SK-N-SH (cell line): Measurements from ENCODE around the gene ZBED5. TPM values are rescaled to one million over a fixed set of nuclear protein-coding genes. Genes with fewer than 3 reads are reported as not detected.

Experiments
- CTCF ChIA-PET: fragments of 300-600, 350-600 bp; formaldehyde crosslinking; extraction: SDS; loops from one replicate; lab custom pipeline; 2021; lab: Yijun Ruan, JAX
- POLR2A ChIA-PET: fragments of 350-600 bp; sonication (Branson Sonifier 250); formaldehyde crosslinking; extraction: SDS; loops from one replicate; lab custom pipeline; 2020; ENCODE audit warnings: antibody characterized with exemption, inconsistent platforms; lab: Yijun Ruan, JAX
- DNase-seq: peaks from one replicate; pipeline ENCODE4 v3.0.0; 2012
- H2AFZ ChIP-seq: fragments of 200-600 bp; sonication (generic); 2 replicates; pipeline ENCODE4 v1.8.1; 2016; ENCODE audit warnings: antibody characterized with exemption, mild to moderate bottlenecking, low read depth
- H3F3A ChIP-seq: fragments of 200-600 bp; sonication (generic); replicated peaks from 2 replicates; pipeline ENCODE3; 2016; ENCODE audit warnings: antibody characterized with exemption, mild to moderate bottlenecking; ENCODE audit not compliant: insufficient read depth
- H3K27ac ChIP-seq, 2 experiments: fragments of 200-500 bp in 1 of 2; fragments of 200-600 bp in 1 of 2; sonication (Bioruptor generic) in 1 of 2; sonication (generic), shearing (Covaris generic) in 1 of 2; 2 replicates each; pipeline versions ENCODE4 v1.5.1 to v1.6.1; 2014 to 2016; ENCODE audit warnings: low read depth in 2 of 2, inconsistent platforms in 1 of 2, low read length in 1 of 2, mild to moderate bottlenecking in 1 of 2, mixed read lengths in 1 of 2
- H3K27me3 ChIP-seq: fragments of 200-600 bp; sonication (generic), shearing (Covaris generic); 2 replicates; pipeline ENCODE4 v1.6.1; 2016; ENCODE audit warnings: mixed run types; ENCODE audit not compliant: insufficient read depth
- H3K36me3 ChIP-seq, 2 experiments: fragments of 200-500 bp in 1 of 2; fragments of 200-600 bp in 1 of 2; sonication (Bioruptor generic) in 1 of 2; sonication (generic) in 1 of 2; replicated peaks in 1 of 2; 2 replicates each; pipeline versions ENCODE3 to v1.5.1; 2014 to 2016; ENCODE audit warnings: low read length in 1 of 2, mild to moderate bottlenecking in 1 of 2; ENCODE audit not compliant: insufficient read depth in 2 of 2, control insufficient read depth in 1 of 2
- H3K4me1 ChIP-seq, 2 experiments: fragments of 200-500 bp in 1 of 2; fragments of 200-600 bp in 1 of 2; sonication (Bioruptor generic) in 1 of 2; sonication (generic), shearing (Covaris generic) in 1 of 2; 2 replicates each; pipeline versions ENCODE4 v1.5.1 to v1.6.1; 2014 to 2016; ENCODE audit warnings: low read depth in 1 of 2, low read length in 1 of 2, mixed run types in 1 of 2; ENCODE audit not compliant: insufficient read depth in 2 of 2, control insufficient read depth in 1 of 2
- H3K4me2 ChIP-seq: fragments of 200-600 bp; sonication (generic), shearing (Covaris generic); 2 replicates; pipeline ENCODE4 v1.6.1; 2017; ENCODE audit warnings: mixed run types
- H3K4me3 ChIP-seq, 2 experiments: fragments of 200-500 bp in 1 of 2; fragments of 200-600 bp in 1 of 2; sonication (Bioruptor generic) in 1 of 2; sonication (generic), shearing (Covaris generic) in 1 of 2; 2 replicates each; pipeline versions ENCODE4 v1.5.1 to v1.8.1; 2014 to 2016; ENCODE audit warnings: low read depth in 2 of 2, inconsistent platforms in 1 of 2, low read length in 1 of 2, mild to moderate bottlenecking in 1 of 2, mixed read lengths in 1 of 2, moderate library complexity in 1 of 2
- H3K79me2 ChIP-seq: fragments of 200-600 bp; sonication (generic); 2 replicates; pipeline ENCODE4 v1.8.1; 2017; ENCODE audit warnings: mild to moderate bottlenecking; ENCODE audit not compliant: insufficient read depth
- H3K9ac ChIP-seq: fragments of 200-600 bp; sonication (generic); 2 replicates; pipeline ENCODE4 v1.6.1; 2017; ENCODE audit warnings: mixed run types
- H3K9me2 ChIP-seq: fragments of 200-600 bp; sonication (generic); 2 replicates; pipeline ENCODE4 v1.6.1; 2017; ENCODE audit warnings: mixed run types
- H3K9me3 ChIP-seq: fragments of 200-600 bp; sonication (generic); 2 replicates; pipeline ENCODE4 v1.6.1; 2017; ENCODE audit warnings: mixed run types, mild to moderate bottlenecking, moderate library complexity
- H4K20me1 ChIP-seq: fragments of 200-600 bp; sonication (generic); 2 replicates; pipeline ENCODE4 v1.6.1; 2017; ENCODE audit warnings: mild to moderate bottlenecking, mixed run types; ENCODE audit not compliant: insufficient read depth
- CHD2 ChIP-seq: fragments of 150-350 bp; IDR thresholded peaks from 2 replicates; pipeline ENCODE4 v1.6.1; 2018; ENCODE audit warnings: low read length; ENCODE audit not compliant: partially characterized antibody
- CTCF ChIP-seq: fragments of 200-600 bp; sonication (generic); IDR thresholded peaks from 2 replicates; pipeline ENCODE4 v1.6.1; 2017; ENCODE audit warnings: antibody characterized with exemption, mild to moderate bottlenecking, moderate library complexity
- EP300 ChIP-seq, 2 experiments: IDR thresholded peaks; 2 replicates each; pipeline versions ENCODE4 v1.4.0 to v1.6.1; 2012; ENCODE audit warnings: borderline replicate concordance in 1 of 2, low read depth in 1 of 2, low read length in 1 of 2
- EZH2phosphoT487 ChIP-seq: fragments of 200-600 bp; sonication (generic); IDR thresholded peaks from 2 replicates; pipeline ENCODE4 v1.6.1; 2017; ENCODE audit warnings: low read depth, mixed run types, mild to moderate bottlenecking, antibody characterized with exemption, moderate library complexity, borderline replicate concordance
- FOSL2 ChIP-seq: IDR thresholded peaks from 2 replicates; pipeline ENCODE4 v1.4.0; 2012; ENCODE audit warnings: low read depth, mild to moderate bottlenecking, moderate library complexity, borderline replicate concordance
- FOXJ3 ChIP-seq: sonication (generic); formaldehyde crosslinking; IDR thresholded peaks from 2 replicates; pipeline ENCODE4 v1.5.1; 2020; ENCODE audit warnings: mild to moderate bottlenecking, missing genetic modification reagents
- FOXM1 ChIP-seq: IDR thresholded peaks from 2 replicates; pipeline ENCODE4 v1.4.0; 2012; ENCODE audit warnings: low read depth, mild to moderate bottlenecking
- GABPA ChIP-seq: IDR thresholded peaks from 2 replicates; pipeline ENCODE4 v1.4.0; 2012; ENCODE audit warnings: low read depth, mild to moderate bottlenecking
- GATA2 ChIP-seq: sonication (generic); formaldehyde crosslinking; IDR thresholded peaks from 2 replicates; pipeline ENCODE4 v1.5.0; 2020; ENCODE audit warnings: mild to moderate bottlenecking, missing genetic modification reagents
- JUND ChIP-seq: IDR thresholded peaks from 2 replicates; pipeline ENCODE4 v1.4.0; 2012
- MAX ChIP-seq: IDR thresholded peaks from 2 replicates; pipeline ENCODE4 v1.4.0; 2012; ENCODE audit warnings: low read depth
- MEF2A ChIP-seq: IDR thresholded peaks from 2 replicates; pipeline ENCODE4 v1.4.0; 2012; ENCODE audit warnings: low read depth, borderline replicate concordance
- NFIC ChIP-seq: IDR thresholded peaks from 2 replicates; pipeline ENCODE4 v1.4.0; 2012; ENCODE audit warnings: borderline replicate concordance
- RCOR1 ChIP-seq: fragments of 150-350 bp; IDR thresholded peaks from 2 replicates; pipeline ENCODE4 v1.6.1; 2017; ENCODE audit warnings: antibody characterized with exemption, low read length
- SIN3A ChIP-seq: IDR thresholded peaks from 2 replicates; pipeline ENCODE4 v1.6.1; 2012; ENCODE audit warnings: low read depth, mild to moderate bottlenecking, low read length, moderate library complexity, borderline replicate concordance
- TAF1 ChIP-seq: IDR thresholded peaks from 2 replicates; pipeline ENCODE4 v1.6.1; 2012; ENCODE audit warnings: low read depth, mild to moderate bottlenecking, low read length, moderate library complexity, borderline replicate concordance
- polyA plus RNA-seq, 3 experiments: library from polyadenylated mRNA; depleted of rRNA; stranded (reverse); fragments of >200 nt; gene quantifications; 2 replicates each; pipeline ENCODE4 v1.2.3, GENCODE V29; 2012
- TF ChIP-seq, protein P1 (sequence below): IDR thresholded peaks from 2 replicates; pipeline ENCODE4 v1.4.0; 2012; ENCODE audit warnings: low read depth, borderline replicate concordance

The ZBED5 gene
- polyA plus RNA-seq, 1 of the 3 experiments (the other 2 are of a cell fraction): 23.5 TPM

DNA sequence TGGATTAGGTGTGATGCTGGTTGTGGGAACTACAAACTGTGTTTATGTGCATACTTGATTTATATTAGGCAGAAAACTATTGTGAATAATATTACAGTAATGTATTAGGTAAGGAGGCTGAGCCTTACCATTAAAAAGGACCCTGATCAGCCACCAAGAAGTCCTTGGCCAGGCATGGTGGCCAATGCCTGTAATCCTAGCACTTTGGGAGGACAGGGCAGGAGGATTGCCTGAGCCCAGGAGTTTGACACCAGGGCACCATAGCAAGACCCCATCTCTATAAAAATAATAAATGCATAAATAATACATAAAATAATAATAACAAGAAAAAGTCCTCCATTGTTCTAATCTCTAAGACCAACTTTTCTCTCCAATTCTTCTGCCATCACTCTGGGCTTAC is 3.2 kb upstream of the ZBED5 start:
- Histone ChIP-seq H3K9me2 (no peaks in the 10 kb centered on the region), H3K4me1 (peaks cover 0 to 6% of the 10 kb centered on the region in 2 experiments; a peak in 2 of 4 replicates), H3K27ac (no peak overlapping the region), H3K36me3 (peaks cover 0 to under 1% of the 10 kb centered on the region in 2 experiments), H3K9me3 (no peaks in the 10 kb centered on the region), H2AFZ (no peak overlapping the region), H4K20me1 (no peaks in the 10 kb centered on the region), H3F3A (peaks cover 19% of the 10 kb centered on the region), H3K27me3 (no peaks in the 10 kb centered on the region), H3K4me2 (no peak overlapping the region), H3K4me3 (no peak overlapping the region), H3K79me2 (peaks cover 39% of the 10 kb centered on the region), H3K9ac (no peak overlapping the region)
- ChIA-PET POLR2A (interaction anchor here (4.5 kb wide), 1 partner anchor 52 kb away, joined by 84 read pairs; the partner anchor contains the start of gene EIF4G2), CTCF (interaction anchor here (0.7 kb wide), 1 partner anchor 13 kb away, joined by 3 read pairs; no protein-coding TSS in a partner anchor)
- DNase-seq: no peak
- TF ChIP-seq MEF2A (no peak), JUND (no peak), SIN3A (no peak), FOSL2 (no peak), GATA2 (CRISPR knock-in tag) (no peak), FOXJ3 (CRISPR knock-in tag) (no peak), NFIC (no peak), TAF1 (no peak), FOXM1 (no peak), GABPA (no peak), RCOR1 (no peak), MAX (no peak), EP300 (IDR thresholded peaks at IDR 0.05; ENCODE audit: borderline replicate concordance in 1 of 2, low read depth in 1 of 2, low read length in 1 of 2) (no peak), EZH2phosphoT487 (no peak), CHD2 (no peak), CTCF (no peak)
- TF ChIP-seq, protein P1, sequence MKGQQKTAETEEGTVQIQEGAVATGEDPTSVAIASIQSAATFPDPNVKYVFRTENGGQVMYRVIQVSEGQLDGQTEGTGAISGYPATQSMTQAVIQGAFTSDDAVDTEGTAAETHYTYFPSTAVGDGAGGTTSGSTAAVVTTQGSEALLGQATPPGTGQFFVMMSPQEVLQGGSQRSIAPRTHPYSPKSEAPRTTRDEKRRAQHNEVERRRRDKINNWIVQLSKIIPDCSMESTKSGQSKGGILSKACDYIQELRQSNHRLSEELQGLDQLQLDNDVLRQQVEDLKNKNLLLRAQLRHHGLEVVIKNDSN: no peak
